Breast epithelium (tissue), 4 donors: ENCODE results near the gene CDON. TPM values are rescaled to one million over a fixed set of nuclear protein-coding genes. Genes with fewer than 3 reads are reported as not detected.

Source experiments
- DNase-seq, 2 donors: peaks; one replicate each; pipeline ENCODE4 v3.0.0-alpha.2; 2019; ENCODE audit warnings: low spot score in 2 of 2
- H3K27ac ChIP-seq, 2 donors: fragments of 200-600 bp; sonication (generic) in 1 of 2; one replicate each; pipeline ENCODE4 v1.5.1; 2016 to 2019; ENCODE audit warnings: mild to moderate bottlenecking in 1 of 2
- H3K27me3 ChIP-seq, 2 donors: fragments of 200-600 bp; sonication (generic) in 1 of 2; one replicate each; pipeline versions ENCODE4 v1.5.1 to v1.6.0; 2017 to 2019; ENCODE audit warnings: control low read depth in 1 of 2, mild to moderate bottlenecking in 1 of 2
- H3K36me3 ChIP-seq: fragments of 200-600 bp; one replicate; pipeline ENCODE4 v1.5.1; 2019
- H3K4me1 ChIP-seq, 2 donors: fragments of 200-600 bp; sonication (generic); one replicate each; pipeline ENCODE4 v1.5.1; 2016 to 2019; ENCODE audit warnings: control low read depth in 1 of 2
- H3K4me3 ChIP-seq, 3 donors: fragments of 200-600 bp; sonication (generic); 1 replicate in 2 of 3; 2 replicates in 1 of 3; pipeline ENCODE4 v1.5.1; 2016 to 2019; ENCODE audit warnings: mild to moderate bottlenecking in 3 of 3, moderate library complexity in 2 of 3
- H3K9me3 ChIP-seq, 2 donors: fragments of 200-600 bp; sonication (generic) in 1 of 2; one replicate each; pipeline ENCODE4 v1.5.1; 2016 to 2019; ENCODE audit warnings: control low read depth in 1 of 2
- POLR2A ChIP-seq: fragments of 450-650 bp; IDR thresholded peaks from one replicate; pipeline ENCODE4 v1.6.1; 2016; ENCODE audit warnings: antibody characterized with exemption, mild to moderate bottlenecking, moderate library complexity
- POLR2AphosphoS5 ChIP-seq, 3 donors: sonication (generic); formaldehyde crosslinking; IDR thresholded peaks; one replicate each; pipeline ENCODE4 v1.6.1; 2017; ENCODE audit warnings: antibody characterized with exemption in 3 of 3
- intact Hi-C: fragments of 100-400 bp; cut with DNase I; formaldehyde crosslinking; loops from one replicate; pipeline ENCODE4 v1.15.1; 2023; ENCODE audit warnings: low total_unique reads
- total RNA-seq, 3 donors: library from RNA; depleted of rRNA; stranded (reverse); fragments of >200 nt; gene quantifications; one replicate each; pipeline ENCODE4 v1.1.0, GENCODE V29; 2016
- TF ChIP-seq, protein P1 (sequence below), 3 donors: fragments of 450-650 bp; IDR thresholded peaks; one replicate each; pipeline ENCODE4 v1.5.1; 2016 to 2017; ENCODE audit warnings: antibody characterized with exemption in 3 of 3, mild to moderate bottlenecking in 3 of 3, moderate library complexity in 3 of 3

CDON gene
- total RNA-seq, 3 donors from 2014 or later = 14.9 to 29.3 (median 26.5) TPM

DNA sequence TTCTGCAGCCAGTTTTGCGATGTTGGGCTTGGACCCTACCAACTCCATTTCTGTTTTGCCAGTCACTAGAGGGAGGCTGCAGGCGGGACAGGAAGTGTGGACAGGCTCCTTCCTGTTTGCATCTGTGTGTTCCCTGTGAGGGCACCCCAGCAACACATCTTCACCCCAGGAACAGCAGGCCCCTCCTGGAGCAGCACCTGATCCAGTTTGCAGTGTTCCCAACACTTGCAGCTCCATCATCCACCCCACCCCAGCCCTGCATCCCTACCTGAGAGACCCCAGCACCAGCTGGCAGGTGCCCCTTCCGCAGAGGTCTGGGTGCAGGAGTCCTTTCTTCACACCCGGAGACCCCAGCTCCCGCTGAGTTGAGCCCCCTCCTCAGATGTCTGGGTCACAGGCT, 124.2 kb downstream of the CDON start:
- Histone ChIP-seq H3K27ac (no peak overlapping the region), H3K27me3 (no peaks in the 10 kb centered on the region), H3K36me3 (no peaks in the 10 kb centered on the region), H3K4me3 (no peak overlapping the region), H3K9me3 (no peaks in the 10 kb centered on the region), H3K4me1 (no peaks in the 10 kb centered on the region)
- no peak for DNase-seq
- intact Hi-C loops = no loop called here
- TF ChIP-seq, protein P1, sequence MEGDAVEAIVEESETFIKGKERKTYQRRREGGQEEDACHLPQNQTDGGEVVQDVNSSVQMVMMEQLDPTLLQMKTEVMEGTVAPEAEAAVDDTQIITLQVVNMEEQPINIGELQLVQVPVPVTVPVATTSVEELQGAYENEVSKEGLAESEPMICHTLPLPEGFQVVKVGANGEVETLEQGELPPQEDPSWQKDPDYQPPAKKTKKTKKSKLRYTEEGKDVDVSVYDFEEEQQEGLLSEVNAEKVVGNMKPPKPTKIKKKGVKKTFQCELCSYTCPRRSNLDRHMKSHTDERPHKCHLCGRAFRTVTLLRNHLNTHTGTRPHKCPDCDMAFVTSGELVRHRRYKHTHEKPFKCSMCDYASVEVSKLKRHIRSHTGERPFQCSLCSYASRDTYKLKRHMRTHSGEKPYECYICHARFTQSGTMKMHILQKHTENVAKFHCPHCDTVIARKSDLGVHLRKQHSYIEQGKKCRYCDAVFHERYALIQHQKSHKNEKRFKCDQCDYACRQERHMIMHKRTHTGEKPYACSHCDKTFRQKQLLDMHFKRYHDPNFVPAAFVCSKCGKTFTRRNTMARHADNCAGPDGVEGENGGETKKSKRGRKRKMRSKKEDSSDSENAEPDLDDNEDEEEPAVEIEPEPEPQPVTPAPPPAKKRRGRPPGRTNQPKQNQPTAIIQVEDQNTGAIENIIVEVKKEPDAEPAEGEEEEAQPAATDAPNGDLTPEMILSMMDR (IDR thresholded peaks at IDR 0.05) = no peak
- TF ChIP-seq POLR2AphosphoS5 (IDR thresholded peaks at IDR 0.05) (no peak), POLR2A (no peak)

DNA sequence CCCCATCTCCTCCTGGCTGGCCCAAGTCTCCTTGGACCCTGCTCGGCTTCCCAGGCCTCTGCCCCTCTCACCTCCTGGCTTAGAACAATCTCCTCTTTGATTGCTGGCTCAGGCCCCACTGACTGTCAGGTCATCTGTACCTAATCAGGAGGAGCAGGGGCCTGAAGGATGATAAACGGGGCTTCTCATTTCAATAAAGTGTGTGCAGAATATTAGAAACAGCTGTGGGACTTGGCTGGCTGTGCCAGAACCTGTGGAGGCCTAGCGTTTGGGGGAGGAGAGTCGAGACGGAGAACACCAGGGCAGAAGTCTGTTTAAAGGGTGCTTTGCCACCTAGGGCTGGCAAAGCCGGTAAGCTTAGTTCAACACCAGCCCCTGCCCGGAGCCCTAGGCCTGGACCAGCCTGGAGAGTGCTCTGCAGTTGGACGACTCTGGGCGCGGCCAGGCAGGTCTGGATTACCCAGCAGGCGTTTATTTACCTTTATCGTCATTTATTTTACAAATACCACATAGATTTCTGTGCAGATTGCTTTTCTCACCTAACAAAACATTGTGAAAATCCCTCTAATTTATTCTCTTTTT, 127.0 kb downstream of the CDON start:
- DNase-seq = no peak

DNA sequence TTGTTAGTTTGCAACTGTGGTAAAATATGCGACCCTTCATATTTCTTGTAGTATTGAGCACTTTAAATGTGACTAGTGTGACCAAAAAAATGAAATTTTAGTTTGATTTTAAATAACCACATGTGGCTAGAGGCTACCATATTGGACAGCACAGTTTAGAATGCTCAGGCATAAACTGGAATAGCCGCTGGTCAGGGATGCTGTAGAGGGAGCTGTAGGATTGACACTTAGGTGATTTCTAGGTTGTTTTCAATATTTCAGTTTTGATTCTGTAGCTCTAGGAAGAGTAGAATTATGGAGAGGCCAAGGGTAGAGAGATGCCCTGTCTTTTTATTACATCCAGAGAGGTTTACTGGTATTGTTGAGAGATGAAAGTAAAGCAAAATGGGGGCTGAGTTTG, 127.6 kb downstream of the CDON start:
- Histone ChIP-seq H3K4me3 (no peak overlapping the region), H3K27me3 (no peaks in the 10 kb centered on the region), H3K4me1 (no peaks in the 10 kb centered on the region), H3K36me3 (no peaks in the 10 kb centered on the region), H3K9me3 (no peaks in the 10 kb centered on the region), H3K27ac (no peak overlapping the region)
- DNase-seq = no peak
- TF ChIP-seq POLR2A (no peak), POLR2AphosphoS5 (IDR thresholded peaks at IDR 0.05) (no peak)
- TF ChIP-seq, protein P1 (IDR thresholded peaks at IDR 0.05) = no peak
- intact Hi-C loops = no loop called here

More for the DNA sequence above, 127.0 kb downstream of the CDON start:
- no peaks in the 10 kb centered on the region for H3K36me3 ChIP-seq
- TF ChIP-seq, protein P1 (IDR thresholded peaks at IDR 0.05) = no peak
- TF ChIP-seq POLR2AphosphoS5 (IDR thresholded peaks at IDR 0.05) (no peak), POLR2A (no peak)
- no peak overlapping the region for H3K27ac ChIP-seq
- no peaks in the 10 kb centered on the region for H3K4me1 ChIP-seq
- H3K4me3 ChIP-seq = no peak overlapping the region
- no peaks in the 10 kb centered on the region for H3K9me3 ChIP-seq
- no peaks in the 10 kb centered on the region for H3K27me3 ChIP-seq
- intact Hi-C loops = loop anchor here (2.0 kb wide), 1 partner anchor 37 kb away; no protein-coding TSS in a partner anchor

DNA sequence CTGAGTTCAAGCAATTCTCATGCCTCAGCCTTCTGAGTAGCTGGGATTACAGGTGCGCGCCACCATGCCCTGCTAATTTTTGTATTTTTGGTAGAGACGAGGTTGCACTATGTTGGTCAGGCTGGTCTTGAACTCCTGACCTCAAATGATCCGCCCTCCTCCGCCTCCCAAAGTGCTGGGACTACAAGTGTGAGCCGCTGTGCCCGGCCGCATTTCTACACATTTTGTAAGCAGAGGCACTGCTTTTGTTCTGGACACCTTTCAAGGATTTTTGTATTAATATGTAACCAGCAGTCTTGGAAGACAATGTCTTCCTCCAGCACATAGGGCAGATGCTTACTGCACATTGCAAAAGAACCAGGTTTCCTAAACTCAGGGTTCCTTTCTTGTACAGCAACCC, 128.2 kb downstream of the CDON start:
- H3K36me3 ChIP-seq = no peaks in the 10 kb centered on the region
- H3K27ac ChIP-seq = no peak overlapping the region
- no peaks in the 10 kb centered on the region for H3K9me3 ChIP-seq
- no peak overlapping the region for H3K4me3 ChIP-seq
- DNase-seq = no peak
- H3K4me1 ChIP-seq = no peaks in the 10 kb centered on the region
- TF ChIP-seq, protein P1 (IDR thresholded peaks at IDR 0.05) = no peak
- TF ChIP-seq POLR2AphosphoS5 (IDR thresholded peaks at IDR 0.05) = no peak
- TF ChIP-seq POLR2A = no peak
- H3K27me3 ChIP-seq = no peaks in the 10 kb centered on the region
- intact Hi-C loops = loop anchor here (5.0 kb wide), 1 partner anchor 777 kb away; no protein-coding TSS in a partner anchor

DNA sequence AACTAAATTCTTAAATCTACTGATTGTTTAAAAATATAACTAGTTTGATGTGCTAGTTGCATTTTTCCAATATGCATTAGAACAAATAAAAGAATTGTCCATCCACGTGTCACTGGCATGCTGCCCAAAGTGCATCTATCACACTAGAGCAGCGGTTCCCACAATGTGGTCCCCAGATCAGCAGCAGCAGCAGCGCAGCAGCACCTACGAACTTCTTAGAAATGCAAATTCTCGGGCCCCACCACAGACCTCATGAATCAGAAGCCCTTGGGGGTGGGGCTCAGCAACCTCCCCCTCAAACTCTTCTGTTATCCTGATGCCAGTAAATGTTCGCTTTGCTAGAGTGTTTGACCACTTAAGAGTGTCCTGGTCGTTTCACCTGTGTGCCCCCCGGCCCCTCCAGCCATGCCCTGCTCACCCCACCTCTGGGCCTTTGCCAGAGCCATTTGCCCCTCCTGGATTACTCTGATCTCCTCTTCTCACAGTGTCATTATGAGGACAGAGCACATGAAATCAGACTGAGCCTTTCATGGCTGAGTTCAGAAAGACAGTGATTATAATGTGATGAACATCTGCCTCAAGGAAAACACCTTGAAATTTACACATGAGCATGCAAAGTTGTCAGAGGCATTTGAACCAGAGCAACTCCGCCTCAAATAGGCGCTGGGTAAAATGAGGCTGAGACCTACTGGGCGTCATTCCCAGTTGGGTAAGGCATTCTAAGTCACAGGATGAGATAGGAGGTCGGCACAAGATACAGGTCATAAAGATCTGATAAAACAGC, 129.4 kb downstream of the CDON start:
- Histone ChIP-seq H3K36me3 (no peaks in the 10 kb centered on the region), H3K4me3 (no peak overlapping the region), H3K27me3 (no peaks in the 10 kb centered on the region), H3K9me3 (no peaks in the 10 kb centered on the region), H3K27ac (no peak overlapping the region), H3K4me1 (no peaks in the 10 kb centered on the region)
- intact Hi-C loops = loop anchor here (5.0 kb wide), 1 partner anchor 776 kb away; no protein-coding TSS in a partner anchor
- TF ChIP-seq POLR2AphosphoS5 (IDR thresholded peaks at IDR 0.05) (no peak), POLR2A (no peak)
- TF ChIP-seq, protein P1 (IDR thresholded peaks at IDR 0.05) = no peak
- no peak for DNase-seq
